OCI-LY3 (cell line): ENCODE measurements around the gene SCAMP1.

Experiments used
- EZH2phosphoT487 ChIP-seq: fragments of 200-600 bp; shearing (Covaris generic); IDR thresholded peaks from 2 replicates; pipeline ENCODE4 v1.6.1; 2018; ENCODE audit warnings: antibody characterized with exemption, mixed run types, low read depth
- TF ChIP-seq, protein P1 (sequence below): fragments of 200-600, 300-600 bp; sonication (generic); IDR thresholded peaks from 2 replicates; pipeline ENCODE4 v1.5.1; 2014; ENCODE audit warnings: antibody characterized with exemption, low read length, low read depth

DNA sequence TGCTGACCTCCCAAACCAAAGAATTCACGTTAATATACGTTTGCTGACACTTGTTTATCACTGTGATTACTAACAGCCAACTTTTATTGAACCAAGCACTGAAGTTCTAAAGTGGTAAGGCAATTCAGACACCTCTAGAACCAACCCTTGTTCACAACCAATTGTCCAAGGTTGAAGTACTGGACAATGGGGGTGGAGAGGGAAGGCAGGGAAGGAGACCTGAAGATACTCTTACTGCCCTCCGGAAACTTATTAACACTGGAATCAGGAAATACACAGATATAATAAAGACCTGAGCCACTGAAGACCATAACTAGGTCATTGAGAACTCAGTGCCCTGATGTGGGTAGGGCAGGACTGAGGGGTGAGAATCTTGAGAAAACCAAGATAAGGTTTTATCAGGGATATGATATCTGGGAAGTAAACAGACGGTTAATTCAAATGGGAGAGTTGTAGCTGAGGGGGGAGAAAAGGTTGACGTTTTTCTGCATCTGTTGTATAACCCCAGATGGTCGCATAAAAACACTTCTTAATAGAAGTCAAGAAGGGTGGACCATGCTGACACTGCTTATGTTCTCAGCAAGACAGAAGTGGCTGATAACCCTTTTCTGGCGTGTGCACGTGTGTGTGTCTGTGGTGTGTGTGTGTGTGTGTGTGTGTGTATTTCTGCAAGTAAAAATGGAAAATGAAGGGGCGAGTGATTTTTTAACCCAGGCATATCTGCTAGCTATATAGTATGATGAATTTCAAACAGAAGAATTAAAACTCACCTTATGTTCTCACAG is 162.3 kb downstream of the SCAMP1 start:
- TF ChIP-seq, protein P1, sequence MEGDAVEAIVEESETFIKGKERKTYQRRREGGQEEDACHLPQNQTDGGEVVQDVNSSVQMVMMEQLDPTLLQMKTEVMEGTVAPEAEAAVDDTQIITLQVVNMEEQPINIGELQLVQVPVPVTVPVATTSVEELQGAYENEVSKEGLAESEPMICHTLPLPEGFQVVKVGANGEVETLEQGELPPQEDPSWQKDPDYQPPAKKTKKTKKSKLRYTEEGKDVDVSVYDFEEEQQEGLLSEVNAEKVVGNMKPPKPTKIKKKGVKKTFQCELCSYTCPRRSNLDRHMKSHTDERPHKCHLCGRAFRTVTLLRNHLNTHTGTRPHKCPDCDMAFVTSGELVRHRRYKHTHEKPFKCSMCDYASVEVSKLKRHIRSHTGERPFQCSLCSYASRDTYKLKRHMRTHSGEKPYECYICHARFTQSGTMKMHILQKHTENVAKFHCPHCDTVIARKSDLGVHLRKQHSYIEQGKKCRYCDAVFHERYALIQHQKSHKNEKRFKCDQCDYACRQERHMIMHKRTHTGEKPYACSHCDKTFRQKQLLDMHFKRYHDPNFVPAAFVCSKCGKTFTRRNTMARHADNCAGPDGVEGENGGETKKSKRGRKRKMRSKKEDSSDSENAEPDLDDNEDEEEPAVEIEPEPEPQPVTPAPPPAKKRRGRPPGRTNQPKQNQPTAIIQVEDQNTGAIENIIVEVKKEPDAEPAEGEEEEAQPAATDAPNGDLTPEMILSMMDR: no peak
- TF ChIP-seq EZH2phosphoT487: no peak
